Esophagus muscularis mucosa (tissue), 4 donors: ENCODE measurements around the gene SOCS7. TPM values are rescaled to one million over a fixed set of nuclear protein-coding genes. Genes with fewer than 3 reads are reported as not detected.
A peak's percentile ranks its signal among the peaks of the same experiment; 100 is the strongest.

Experiments
- DNase-seq: peaks from one replicate; pipeline ENCODE4 v3.0.0-alpha.2; 2017; ENCODE audit errors: extremely low spot score
- H3K27ac ChIP-seq, 4 donors: fragments of 200-600 bp; sonication (generic); replicated peaks in 1 of 4; 1 replicate in 3 of 4; 2 replicates in 1 of 4; pipeline ENCODE4 v1.5.1; 2016 to 2019; ENCODE audit warnings: mild to moderate bottlenecking in 1 of 4
- H3K27me3 ChIP-seq, 4 donors: fragments of 200-600 bp; sonication (generic); one replicate each; pipeline versions ENCODE4 v1.5.1 to v1.6.0; 2016 to 2019
- H3K36me3 ChIP-seq, 4 donors: fragments of 200-600 bp; sonication (generic); one replicate each; pipeline ENCODE4 v1.5.1; 2016 to 2019
- H3K4me1 ChIP-seq, 4 donors: fragments of 200-600 bp; sonication (generic); one replicate each; pipeline ENCODE4 v1.5.1; 2016 to 2019
- H3K4me3 ChIP-seq, 4 donors: fragments of 200-600 bp; sonication (generic); 1 replicate in 2 of 4; 2 replicates in 2 of 4; pipeline ENCODE4 v1.5.1; 2016 to 2019; ENCODE audit warnings: mild to moderate bottlenecking in 4 of 4, moderate library complexity in 1 of 4
- H3K9me3 ChIP-seq, 4 donors: fragments of 200-600 bp; sonication (generic); 1 replicate in 3 of 4; 2 replicates in 1 of 4; pipeline ENCODE4 v1.5.1; 2016 to 2019
- EP300 ChIP-seq: sonication (generic); formaldehyde crosslinking; IDR thresholded peaks from one replicate; pipeline ENCODE4 v1.6.1; 2017; ENCODE audit warnings: antibody characterized with exemption
- POLR2A ChIP-seq: fragments of 450-650 bp; IDR thresholded peaks from one replicate; pipeline ENCODE4 v1.6.1; 2017; ENCODE audit warnings: antibody characterized with exemption, moderate library complexity, mild to moderate bottlenecking, low read depth
- POLR2AphosphoS5 ChIP-seq, 2 donors: sonication (generic); formaldehyde crosslinking; IDR thresholded peaks; one replicate each; pipeline ENCODE4 v1.6.1; 2017; ENCODE audit warnings: antibody characterized with exemption in 2 of 2
- WGBS: methylation state at CpG from one replicate; pipeline ENCODE4 v1.1.5; 2018; 5-methylcytosine and 5-hydroxymethylcytosine counted together
- intact Hi-C: fragments of 100-400 bp; cut with DNase I; formaldehyde crosslinking; loops from one replicate; pipeline ENCODE4 v1.15.1; 2023
- total RNA-seq, 4 donors: library from RNA; depleted of rRNA; stranded (reverse); fragments of >200 nt; gene quantifications; one replicate each; pipeline versions ENCODE4 v1.1.0 to v1.2.1, GENCODE V29; 2016
- TF ChIP-seq, protein P1 (sequence below), 3 experiments: fragments of 200-600 bp in 2 of 3; fragments of 450-650 bp in 1 of 3; sonication (generic) in 2 of 3; IDR thresholded peaks; one replicate each; pipeline ENCODE4 v1.5.1; 2017 to 2019; ENCODE audit warnings: antibody characterized with exemption in 3 of 3, mild to moderate bottlenecking in 2 of 3, moderate library complexity in 1 of 3

Gene SOCS7
- total RNA-seq, 4 donors from 2014 or later, result 11.2 to 18.9 (median 13.5) TPM

GRCh38 chr17:38322156-38322779 lies 29.4 kb upstream of the SOCS7 start:
- intact Hi-C loops, result no loop called here
- Histone ChIP-seq H3K27me3 (no peaks in the 10 kb centered on the region), H3K9me3 (no peaks in the 10 kb centered on the region), H3K4me3 (no peak overlapping the region), H3K27ac (no peak overlapping the region), H3K4me1 (peaks cover 0 to 21% (median 12%) of the 10 kb centered on the region in 4 donors), H3K36me3 (peaks cover 5 to 60% (median 51%) of the 10 kb centered on the region in 4 donors)
- DNase-seq, result no peak
- TF ChIP-seq POLR2AphosphoS5 (IDR thresholded peaks at IDR 0.05) (no peak), EP300 (no peak), POLR2A (no peak)
- TF ChIP-seq, protein P1, sequence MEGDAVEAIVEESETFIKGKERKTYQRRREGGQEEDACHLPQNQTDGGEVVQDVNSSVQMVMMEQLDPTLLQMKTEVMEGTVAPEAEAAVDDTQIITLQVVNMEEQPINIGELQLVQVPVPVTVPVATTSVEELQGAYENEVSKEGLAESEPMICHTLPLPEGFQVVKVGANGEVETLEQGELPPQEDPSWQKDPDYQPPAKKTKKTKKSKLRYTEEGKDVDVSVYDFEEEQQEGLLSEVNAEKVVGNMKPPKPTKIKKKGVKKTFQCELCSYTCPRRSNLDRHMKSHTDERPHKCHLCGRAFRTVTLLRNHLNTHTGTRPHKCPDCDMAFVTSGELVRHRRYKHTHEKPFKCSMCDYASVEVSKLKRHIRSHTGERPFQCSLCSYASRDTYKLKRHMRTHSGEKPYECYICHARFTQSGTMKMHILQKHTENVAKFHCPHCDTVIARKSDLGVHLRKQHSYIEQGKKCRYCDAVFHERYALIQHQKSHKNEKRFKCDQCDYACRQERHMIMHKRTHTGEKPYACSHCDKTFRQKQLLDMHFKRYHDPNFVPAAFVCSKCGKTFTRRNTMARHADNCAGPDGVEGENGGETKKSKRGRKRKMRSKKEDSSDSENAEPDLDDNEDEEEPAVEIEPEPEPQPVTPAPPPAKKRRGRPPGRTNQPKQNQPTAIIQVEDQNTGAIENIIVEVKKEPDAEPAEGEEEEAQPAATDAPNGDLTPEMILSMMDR (IDR thresholded peaks at IDR 0.05), result peak; percentile 38 to 86 (median 85)
- WGBS, result 35% methylated on average over 7 of the region's 8 CpGs

- 95% methylated on average over 1 of the region's 1 CpG for WGBS
- Histone ChIP-seq H3K36me3 (peaks cover 5 to 55% (median 50%) of the 10 kb centered on the region in 4 donors), H3K27me3 (no peaks in the 10 kb centered on the region), H3K4me3 (no peak overlapping the region), H3K9me3 (no peaks in the 10 kb centered on the region), H3K27ac (no peak overlapping the region), H3K4me1 (peaks cover 0 to 24% (median 14%) of the 10 kb centered on the region in 4 donors)
- intact Hi-C loops, result no loop called here
- no peak for TF ChIP-seq POLR2A
- TF ChIP-seq, protein P1 (IDR thresholded peaks at IDR 0.05), result no peak
- no peak for TF ChIP-seq EP300
- TF ChIP-seq POLR2AphosphoS5 (IDR thresholded peaks at IDR 0.05), result no peak
- DNase-seq, result no peak
Observed at GRCh38 chr17:38322897-38323296, 28.7 kb upstream of the SOCS7 start.

GRCh38 chr17:38324141-38324697 lies 27.4 kb upstream of the SOCS7 start:
- peaks cover 0 to 24% (median 14%) of the 10 kb centered on the region in 4 donors for H3K4me1 ChIP-seq
- peak overlapping the region in 2 of 4 donors; percentile 2 to 50 for H3K27ac ChIP-seq
- H3K36me3 ChIP-seq, result peaks cover 5 to 47% (median 42%) of the 10 kb centered on the region in 4 donors
- 84% methylated on average over 3 of the region's 3 CpGs for WGBS
- TF ChIP-seq EP300 (no peak), POLR2A (no peak), POLR2AphosphoS5 (IDR thresholded peaks at IDR 0.05) (no peak)
- TF ChIP-seq, protein P1 (IDR thresholded peaks at IDR 0.05), result no peak
- intact Hi-C loops, result no loop called here
- H3K27me3 ChIP-seq, result peaks cover 0 to 7% (median 2%) of the 10 kb centered on the region in 4 donors
- H3K4me3 ChIP-seq, result no peak overlapping the region
- no peak for DNase-seq
- no peaks in the 10 kb centered on the region for H3K9me3 ChIP-seq

DNA sequence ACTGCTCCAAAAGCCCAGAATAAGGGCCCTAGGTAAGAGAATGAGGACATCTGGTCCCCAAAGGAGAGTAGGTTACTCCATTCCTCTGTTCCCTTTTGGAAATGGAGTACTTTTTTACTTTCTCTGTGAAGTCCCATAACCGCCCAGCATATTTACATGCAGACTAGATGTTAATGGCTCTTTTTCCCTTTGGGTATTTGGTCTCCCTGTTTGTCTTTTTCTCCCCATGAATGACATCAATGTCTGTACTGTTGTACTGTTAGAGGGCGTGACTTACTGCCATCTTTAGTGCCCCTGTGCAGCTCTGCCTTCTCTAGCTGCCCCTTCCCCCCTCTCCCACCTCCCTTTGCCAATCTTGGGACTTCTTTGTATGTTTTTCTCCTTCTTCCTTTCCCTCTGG lies 26.9 kb upstream of the SOCS7 start:
- TF ChIP-seq, protein P1 (IDR thresholded peaks at IDR 0.05), result no peak
- TF ChIP-seq POLR2AphosphoS5 (IDR thresholded peaks at IDR 0.05) (no peak), POLR2A (no peak), EP300 (no peak)
- peak overlapping the region in 3 of 4 donors; percentile 2 to 50 (median 27) for H3K27ac ChIP-seq
- H3K36me3 ChIP-seq, result peaks cover 5 to 42% (median 37%) of the 10 kb centered on the region in 4 donors
- H3K27me3 ChIP-seq, result peaks cover 0 to 13% (median 4%) of the 10 kb centered on the region in 4 donors
- 92% methylated on average over 2 of the region's 2 CpGs for WGBS
- DNase-seq, result no peak
- peaks cover 0 to 24% (median 14%) of the 10 kb centered on the region in 4 donors for H3K4me1 ChIP-seq
- no peaks in the 10 kb centered on the region for H3K9me3 ChIP-seq
- intact Hi-C loops, result no loop called here
- no peak overlapping the region for H3K4me3 ChIP-seq
